AG10803 (cell line): ENCODE measurements around the gene NRF1.

Source experiments
- DNase-seq: peaks from one replicate; pipeline ENCODE4 v3.0.0; 2010; ENCODE audit warnings: low read depth
- H3K4me3 ChIP-seq: 2 replicates; pipeline ENCODE4 v1.5.1; 2011; ENCODE audit warnings: mild to moderate bottlenecking, low read length, control low read depth
- CTCF ChIP-seq: conservative IDR thresholded peaks from 2 replicates; pipeline ENCODE4 v1.5.1; 2011; ENCODE audit warnings: mild to moderate bottlenecking, low read length, control low read depth, inconsistent platforms

The NRF1 gene

GRCh38 chr7:129636641-129637040, 25.1 kb downstream of the NRF1 start:
- TF ChIP-seq CTCF: no peak
- no peak for DNase-seq
- H3K4me3 ChIP-seq: no peak overlapping the region

DNA sequence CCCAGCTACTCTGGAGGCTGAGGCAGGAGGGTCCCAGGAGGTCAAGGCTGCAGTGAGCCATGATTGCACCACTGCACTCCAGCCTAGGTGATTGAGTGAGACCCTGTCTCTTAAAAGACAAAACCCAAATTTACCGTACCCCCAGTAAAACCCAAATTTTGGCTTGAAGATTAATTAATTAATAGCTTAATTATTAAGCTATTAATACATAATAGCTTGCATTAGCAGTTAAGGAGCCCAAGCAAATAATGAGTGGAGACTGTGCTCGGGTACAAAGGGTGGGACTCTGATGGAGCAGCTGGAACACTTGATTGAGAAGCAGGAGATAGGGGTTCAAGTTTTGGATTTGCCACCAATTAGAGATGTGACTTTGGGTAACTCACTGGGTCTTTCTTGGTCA, 28.9 kb downstream of the NRF1 start:
- no peak overlapping the region for H3K4me3 ChIP-seq
- no peak for DNase-seq
- TF ChIP-seq CTCF: no peak

DNA sequence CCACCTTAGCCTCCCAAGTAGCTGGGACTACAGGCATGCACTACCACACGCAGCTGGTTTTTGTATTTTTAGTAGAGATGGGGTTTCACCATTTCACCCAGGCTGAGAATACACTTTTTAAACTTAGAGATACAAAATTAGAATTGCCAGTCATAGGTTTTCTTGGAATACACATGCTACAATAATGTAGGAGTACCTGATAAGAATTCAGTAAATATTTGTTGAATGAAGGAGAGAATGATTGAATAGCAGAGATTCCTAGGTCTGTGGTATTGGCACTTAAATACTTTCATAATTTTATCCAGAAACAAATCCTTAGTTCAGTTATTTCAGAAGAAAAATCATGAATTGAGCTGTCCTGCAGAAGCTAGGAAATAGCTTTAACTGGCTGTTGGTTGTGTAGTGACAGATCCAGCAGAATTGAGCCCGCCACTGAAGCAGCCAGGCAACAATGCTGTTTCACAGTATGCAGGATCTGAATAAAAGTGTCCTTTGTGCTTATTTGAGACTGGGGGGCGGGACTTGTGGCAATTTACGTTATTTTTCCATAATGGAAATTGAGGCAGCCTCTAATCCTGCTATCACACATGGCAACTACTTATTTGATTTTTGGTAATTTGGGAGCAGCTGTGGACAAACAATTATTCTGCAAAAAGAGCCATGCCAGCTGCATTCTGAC, 31.5 kb downstream of the NRF1 start:
- TF ChIP-seq CTCF: no peak
- peak; percentile 44 for DNase-seq
- H3K4me3 ChIP-seq: no peak overlapping the region

- no peak overlapping the region for H3K4me3 ChIP-seq
- TF ChIP-seq CTCF: no peak
- DNase-seq: no peak
These were observed 32.1 kb downstream of the NRF1 start for GRCh38 chr7:129643550-129644170.

- no peak overlapping the region for H3K4me3 ChIP-seq
- peak; percentile 62 for DNase-seq
- peak; percentile 64 for TF ChIP-seq CTCF
These were observed 33.2 kb downstream of the NRF1 start for GRCh38 chr7:129644634-129645230.

DNA sequence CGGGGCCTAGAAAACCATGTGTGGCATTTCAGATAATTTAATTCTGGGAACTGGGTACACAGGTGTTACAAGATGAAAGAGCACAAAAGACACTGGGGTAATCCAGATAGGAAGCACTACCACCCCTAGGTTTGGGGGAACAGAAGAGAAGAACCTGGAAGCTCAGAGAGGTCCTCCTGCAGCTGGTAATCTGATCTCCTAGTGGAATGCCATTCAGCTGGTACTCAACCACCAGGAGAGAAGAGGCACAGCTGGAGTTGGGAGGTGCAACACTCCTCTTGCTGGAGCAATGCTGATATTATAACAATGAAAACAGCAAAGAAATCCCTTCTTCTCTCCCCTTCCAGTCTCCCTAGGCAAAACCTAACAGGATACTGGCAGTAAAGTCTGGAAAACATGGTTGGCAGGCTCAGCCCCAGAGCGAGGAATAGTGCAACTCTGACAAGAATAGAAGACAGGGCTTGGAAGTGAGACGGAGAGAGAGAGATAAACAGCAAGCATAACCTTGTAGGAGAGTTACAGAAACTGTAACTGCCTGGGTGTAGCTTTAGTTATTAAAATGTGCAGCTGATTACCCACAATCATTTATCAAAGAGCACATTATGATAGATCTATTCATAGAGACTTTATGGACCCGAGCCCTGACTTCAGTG, 35.0 kb downstream of the NRF1 start:
- H3K4me3 ChIP-seq: no peak overlapping the region
- no peak for DNase-seq
- no peak for TF ChIP-seq CTCF
